Measurements from ENCODE around the gene WBP1L.
A peak's percentile ranks its signal among the peaks of the same experiment; 100 is the strongest.

WBP1L gene

GRCh38 chr10:102791754-102792395 lies 48.1 kb downstream of the WBP1L start:
- no peak for FAIRE-seq
- TF ChIP-seq TAF1 (IDR thresholded peaks at IDR 0.05; ENCODE audit: borderline replicate concordance, low read depth, low read length), result no peak
- no peak for TF ChIP-seq POLR2AphosphoS5 (IDR thresholded peaks at IDR 0.05; ENCODE audit: low read depth, low read length)
- TF ChIP-seq POLR2A (IDR thresholded peaks at IDR 0.05; ENCODE audit: low read depth, low read length), result no peak
- no peak for DNase-seq (ENCODE audit: insufficient read length)

GRCh38 chr10:102795453-102796406 lies 52.0 kb downstream of the WBP1L start:
- TF ChIP-seq POLR2AphosphoS5 (IDR thresholded peaks at IDR 0.05; ENCODE audit: low read depth, low read length), result no peak
- DNase-seq (ENCODE audit: insufficient read length), result no peak
- no peak for FAIRE-seq

DNA sequence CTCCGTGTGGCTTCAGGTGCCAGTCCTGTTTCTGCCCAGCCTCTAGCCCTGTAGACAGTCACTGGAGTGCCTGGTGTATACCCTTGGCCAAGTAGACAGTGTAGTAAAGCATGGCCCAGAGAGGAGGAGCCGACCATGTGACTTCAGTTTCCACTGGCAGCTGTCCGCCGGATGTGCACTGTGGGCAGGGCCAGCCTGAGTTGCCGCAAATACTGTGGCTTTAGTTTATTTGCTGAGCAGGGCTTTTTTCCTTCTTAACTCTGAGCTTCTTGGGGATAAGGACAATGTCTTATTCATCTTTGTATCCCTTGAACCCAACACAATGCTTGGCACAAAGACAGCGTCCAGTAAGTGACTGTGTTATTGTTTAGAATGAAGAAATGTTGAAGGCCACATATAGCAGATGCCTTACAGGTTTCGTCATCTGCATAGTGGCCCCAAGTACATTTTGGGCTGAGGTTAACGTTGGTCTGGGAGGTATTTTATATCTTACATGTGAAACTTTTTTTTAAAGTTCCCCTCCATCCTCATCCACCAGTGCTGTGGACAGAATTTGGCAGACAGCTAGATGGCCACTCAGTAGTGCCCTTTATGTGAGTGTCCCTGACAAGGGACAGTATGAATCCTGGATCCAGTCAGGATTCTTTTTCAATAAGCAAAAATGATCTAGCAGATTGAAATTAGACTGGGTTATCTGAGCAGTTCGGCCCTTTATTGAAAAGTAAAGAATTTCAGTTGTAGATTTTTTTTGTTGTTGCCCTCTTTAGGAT lies 52.8 kb downstream of the WBP1L start:
- TF ChIP-seq TAF1 (IDR thresholded peaks at IDR 0.05; ENCODE audit: borderline replicate concordance, low read depth, low read length) (no peak), POLR2AphosphoS5 (IDR thresholded peaks at IDR 0.05; ENCODE audit: low read depth, low read length) (no peak), POLR2A (IDR thresholded peaks at IDR 0.05; ENCODE audit: low read depth, low read length) (0 out of 2 replicates have a peak, but pooled peaks have one; percentile 32)
- DNase-seq (ENCODE audit: insufficient read length) (peak; percentile 43), FAIRE-seq (peak; percentile 90)

GRCh38 chr10:102799691-102800471 lies 56.1 kb downstream of the WBP1L start:
- TF ChIP-seq POLR2AphosphoS5 (IDR thresholded peaks at IDR 0.05; ENCODE audit: low read depth, low read length) (no peak), TAF1 (IDR thresholded peaks at IDR 0.05; ENCODE audit: borderline replicate concordance, low read depth, low read length) (no peak), POLR2A (IDR thresholded peaks at IDR 0.05; ENCODE audit: low read depth, low read length) (no peak)
- no peak for DNase-seq (ENCODE audit: insufficient read length)
- FAIRE-seq, result no peak

DNA sequence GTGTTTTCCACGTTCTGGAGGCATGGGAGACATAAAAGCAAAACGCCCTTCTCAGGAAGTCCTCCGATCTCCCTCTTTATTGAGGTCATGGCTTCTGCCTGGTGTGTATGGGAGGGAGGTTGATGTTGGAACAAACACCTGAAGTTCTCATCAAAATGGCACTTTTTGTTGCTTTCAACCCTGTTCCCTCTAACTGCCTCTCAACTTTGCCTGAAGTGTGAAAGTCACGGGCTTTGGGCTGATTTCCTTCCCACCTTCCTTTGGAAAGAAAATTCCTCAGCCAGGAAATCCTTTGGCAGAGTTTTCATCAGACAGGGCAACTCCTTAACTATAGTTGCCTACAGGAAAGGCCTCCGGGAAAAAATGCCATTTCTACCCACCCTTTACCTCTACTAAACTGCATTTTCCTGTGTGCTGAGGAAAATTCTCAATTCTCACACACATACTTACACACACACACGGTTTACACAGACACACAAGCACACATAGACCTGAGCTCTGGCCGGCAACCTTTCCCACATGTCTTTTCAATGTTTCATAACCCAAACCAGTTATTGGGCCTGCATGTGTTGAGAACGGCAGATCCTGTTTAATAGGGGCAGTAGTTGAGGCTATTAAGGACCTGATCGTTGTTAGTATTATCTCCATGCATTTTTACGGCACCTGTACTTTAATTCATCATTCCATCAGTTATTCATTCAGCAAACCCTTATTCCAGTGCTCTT lies 57.0 kb downstream of the WBP1L start:
- DNase-seq (ENCODE audit: insufficient read length) (no peak), FAIRE-seq (no peak)
- no peak for TF ChIP-seq POLR2A (IDR thresholded peaks at IDR 0.05; ENCODE audit: low read depth, low read length)
- no peak for TF ChIP-seq TAF1 (IDR thresholded peaks at IDR 0.05; ENCODE audit: borderline replicate concordance, low read depth, low read length)
- no peak for TF ChIP-seq POLR2AphosphoS5 (IDR thresholded peaks at IDR 0.05; ENCODE audit: low read depth, low read length)

DNA sequence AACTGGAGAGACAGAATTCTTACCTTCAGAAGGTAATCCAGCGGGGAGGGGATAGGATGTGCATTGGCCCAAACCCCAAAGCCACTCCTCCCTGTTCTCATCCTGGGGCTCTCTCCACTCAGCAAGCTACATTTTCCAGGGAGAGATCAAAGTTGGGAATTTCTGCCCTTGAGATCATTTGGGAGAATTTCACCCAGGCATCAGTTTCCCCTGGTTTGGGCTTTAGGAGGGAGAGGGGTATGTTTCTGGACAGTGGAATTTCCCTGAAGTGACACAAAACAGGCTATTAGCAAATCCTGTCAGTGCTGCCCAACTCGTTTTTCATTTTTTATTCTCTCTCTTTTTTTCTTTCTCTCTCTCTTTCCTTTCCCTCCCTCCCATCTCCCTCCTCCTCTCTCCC lies 57.7 kb downstream of the WBP1L start:
- TF ChIP-seq POLR2A (IDR thresholded peaks at IDR 0.05; ENCODE audit: low read depth, low read length) (no peak), TAF1 (IDR thresholded peaks at IDR 0.05; ENCODE audit: borderline replicate concordance, low read depth, low read length) (no peak)
- FAIRE-seq (no peak), DNase-seq (ENCODE audit: insufficient read length) (no peak)

GRCh38 chr10:102801978-102802377 lies 58.2 kb downstream of the WBP1L start:
- no peak for FAIRE-seq
- no peak for DNase-seq (ENCODE audit: insufficient read length)
- no peak for TF ChIP-seq TAF1 (IDR thresholded peaks at IDR 0.05; ENCODE audit: borderline replicate concordance, low read depth, low read length)
- no peak for TF ChIP-seq POLR2AphosphoS5 (IDR thresholded peaks at IDR 0.05; ENCODE audit: low read depth, low read length)
- TF ChIP-seq POLR2A (IDR thresholded peaks at IDR 0.05; ENCODE audit: low read depth, low read length), result no peak

DNA sequence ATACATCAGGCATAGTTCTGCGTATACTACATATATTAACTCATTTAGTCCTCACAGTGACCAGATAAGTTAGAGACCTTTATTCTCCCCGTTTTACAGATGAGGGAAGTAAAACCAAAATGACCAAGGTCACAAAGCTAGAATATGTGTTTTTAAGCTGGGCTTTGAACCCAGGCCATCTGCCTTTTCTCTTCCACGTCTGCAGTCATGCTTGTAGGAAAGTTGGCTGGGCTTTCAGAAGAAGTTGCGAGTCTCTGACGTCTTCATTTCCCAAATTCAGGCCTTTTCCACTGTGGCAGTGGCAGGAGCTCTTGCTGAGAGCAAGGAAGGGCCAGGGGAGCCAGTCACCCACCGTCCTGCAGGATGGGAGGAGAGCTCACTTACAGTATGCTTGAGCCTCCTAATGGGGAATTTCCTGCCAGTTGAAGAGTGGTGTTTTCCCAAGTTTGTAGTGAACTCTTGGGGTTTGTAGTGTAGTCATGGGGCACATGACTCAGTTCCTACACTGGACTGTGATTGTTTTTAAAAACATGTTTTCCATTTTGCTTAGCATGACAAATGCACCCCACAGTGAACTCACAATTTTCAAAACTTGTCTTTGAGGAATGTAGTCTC lies 59.3 kb downstream of the WBP1L start:
- FAIRE-seq (no peak), DNase-seq (ENCODE audit: insufficient read length) (no peak)
- TF ChIP-seq TAF1 (IDR thresholded peaks at IDR 0.05; ENCODE audit: borderline replicate concordance, low read depth, low read length), result no peak
- TF ChIP-seq POLR2AphosphoS5 (IDR thresholded peaks at IDR 0.05; ENCODE audit: low read depth, low read length), result no peak
- no peak for TF ChIP-seq POLR2A (IDR thresholded peaks at IDR 0.05; ENCODE audit: low read depth, low read length)

DNA sequence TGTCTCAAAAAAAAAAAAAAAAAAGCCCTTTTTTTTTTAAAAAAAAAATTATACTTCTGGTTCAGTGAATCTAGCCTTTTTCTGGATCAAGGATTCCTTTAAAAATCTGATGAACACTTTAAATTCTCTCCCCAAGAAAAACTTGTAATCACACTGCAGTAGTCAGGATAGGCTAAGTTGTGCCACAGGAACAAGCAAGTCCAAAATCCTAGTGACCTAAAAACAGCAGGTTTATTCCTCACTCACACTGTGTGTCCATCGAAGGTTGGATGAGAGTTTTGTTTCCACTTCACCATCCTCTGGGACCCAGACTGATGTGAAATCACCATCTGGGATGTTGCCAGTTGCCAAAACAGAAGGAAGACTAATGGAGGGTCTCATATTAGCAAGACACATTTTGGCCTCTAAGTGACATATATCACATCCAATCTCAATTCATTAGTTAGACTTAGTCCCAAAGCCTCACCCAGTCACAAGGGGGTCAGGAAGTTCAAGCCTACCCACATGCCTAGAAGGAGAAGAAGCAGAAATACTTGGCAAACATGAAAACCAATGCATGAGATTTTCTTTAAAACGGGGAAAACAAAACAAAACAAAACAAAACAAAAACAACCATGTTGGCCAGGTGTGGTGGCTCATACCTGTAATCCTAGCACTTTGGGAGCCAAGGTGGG lies 60.8 kb downstream of the WBP1L start:
- no peak for TF ChIP-seq POLR2AphosphoS5 (IDR thresholded peaks at IDR 0.05; ENCODE audit: low read depth, low read length)
- TF ChIP-seq TAF1 (IDR thresholded peaks at IDR 0.05; ENCODE audit: borderline replicate concordance, low read depth, low read length), result no peak
- TF ChIP-seq POLR2A (IDR thresholded peaks at IDR 0.05; ENCODE audit: low read depth, low read length), result no peak
- DNase-seq (ENCODE audit: insufficient read length) (no peak), FAIRE-seq (no peak)

Measured in GM12892 (cell line).